GM20431 (cell line): ENCODE results near the gene RANBP17.
"Not testable (repeated sequence)": the region's sequence is repeated elsewhere in the genome, so short reads cannot be mapped to it uniquely, and the experiment has no call there.

ENCODE experiments used
- in situ Hi-C: fragments of 300-500 bp; cut with MseI, MboI; formaldehyde crosslinking; loops from one replicate; pipeline ENCODE4 v1.15.0; 2020; ENCODE audit warnings: low sequenced_read_pairs; ENCODE audit not compliant: unreplicated experiment

Gene RANBP17

DNA sequence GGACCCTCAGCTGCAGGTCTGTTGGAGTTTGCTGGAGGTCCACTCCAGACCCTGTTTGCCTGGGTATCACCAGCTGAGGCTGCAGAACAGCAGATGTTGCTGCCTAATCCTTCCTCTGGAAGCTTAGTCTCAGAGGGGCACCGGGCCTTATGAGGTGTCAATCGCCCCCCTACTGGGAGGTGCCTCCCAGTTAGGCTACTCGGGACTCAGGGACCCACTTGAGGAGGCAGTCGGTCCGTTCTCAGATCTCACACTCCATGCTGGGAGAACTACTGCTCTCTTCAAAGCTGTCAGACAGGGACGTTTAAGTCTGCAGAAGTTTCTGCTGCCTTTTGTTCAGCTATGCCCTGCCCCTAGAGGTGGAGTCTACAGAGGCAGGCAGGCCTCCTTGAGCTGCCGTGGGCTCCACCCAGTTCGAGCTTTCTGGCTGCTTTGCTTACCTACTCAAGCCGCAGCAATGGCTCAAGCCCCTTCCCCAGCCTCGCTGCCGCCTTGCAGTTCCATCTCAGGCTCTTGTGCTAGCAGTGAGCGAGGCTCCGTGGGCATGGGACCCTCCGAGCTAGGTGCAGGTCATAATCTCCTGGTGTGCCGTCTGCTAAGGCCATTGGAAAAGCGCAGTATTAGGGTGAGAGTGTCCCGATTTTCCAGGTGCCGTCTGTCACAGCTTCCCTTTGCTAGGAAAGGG lies 73.9 kb downstream of the RANBP17 start:
- in situ Hi-C loops = not testable (repeated sequence)

GRCh38 chr5:170937072-170937471 lies 75.3 kb downstream of the RANBP17 start:
- in situ Hi-C loops = no loop called here

GRCh38 chr5:170937914-170938313 lies 76.1 kb downstream of the RANBP17 start:
- in situ Hi-C loops = no loop called here

DNA sequence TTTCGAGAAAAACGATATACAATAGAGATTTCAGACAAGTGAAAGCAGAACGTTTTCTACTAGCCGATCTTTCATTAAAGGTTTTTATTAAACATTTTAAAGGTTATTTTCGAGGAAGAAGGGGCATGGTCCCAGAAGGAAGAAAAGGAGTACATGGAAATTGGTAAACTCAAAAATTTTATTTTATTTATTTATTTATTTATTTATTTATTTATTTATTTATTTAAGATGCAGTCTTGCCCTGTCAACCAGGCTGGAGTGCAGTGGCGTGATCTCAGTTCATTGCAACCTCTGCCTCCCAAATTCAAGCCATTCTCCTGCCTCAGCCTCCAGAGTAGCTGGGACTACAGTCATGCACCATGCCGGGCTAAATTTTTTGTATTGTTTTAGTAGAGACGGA lies 77.4 kb downstream of the RANBP17 start:
- in situ Hi-C loops = no loop called here

- in situ Hi-C loops = no loop called here
These were observed 80.0 kb downstream of the RANBP17 start for GRCh38 chr5:170941788-170942187.

GRCh38 chr5:170945275-170945674 lies 83.5 kb downstream of the RANBP17 start:
- in situ Hi-C loops = no loop called here

GRCh38 chr5:170960567-170960966 lies 98.7 kb downstream of the RANBP17 start:
- in situ Hi-C loops = no loop called here

DNA sequence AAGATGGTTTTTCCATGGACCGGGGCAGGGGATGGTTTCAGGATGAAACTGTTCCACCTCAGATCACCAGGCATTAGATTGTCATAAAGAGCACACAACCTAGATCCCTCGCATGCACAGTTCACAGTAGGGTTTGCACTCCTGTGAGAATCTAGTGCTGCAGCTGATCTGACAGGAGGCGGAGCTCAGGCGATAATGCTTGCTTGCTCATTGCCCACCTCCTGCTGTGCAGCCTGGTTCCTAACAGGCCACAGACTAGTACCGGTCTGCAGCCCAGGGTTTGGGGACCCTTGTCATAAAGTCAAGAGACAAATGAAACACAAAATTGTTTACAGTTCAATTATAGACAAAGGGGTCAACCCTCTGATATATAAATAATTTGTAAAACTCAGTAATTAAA lies 101.7 kb downstream of the RANBP17 start:
- in situ Hi-C loops = no loop called here

- in situ Hi-C loops = no loop called here
These were observed 112.6 kb downstream of the RANBP17 start for GRCh38 chr5:170974461-170974860.

DNA sequence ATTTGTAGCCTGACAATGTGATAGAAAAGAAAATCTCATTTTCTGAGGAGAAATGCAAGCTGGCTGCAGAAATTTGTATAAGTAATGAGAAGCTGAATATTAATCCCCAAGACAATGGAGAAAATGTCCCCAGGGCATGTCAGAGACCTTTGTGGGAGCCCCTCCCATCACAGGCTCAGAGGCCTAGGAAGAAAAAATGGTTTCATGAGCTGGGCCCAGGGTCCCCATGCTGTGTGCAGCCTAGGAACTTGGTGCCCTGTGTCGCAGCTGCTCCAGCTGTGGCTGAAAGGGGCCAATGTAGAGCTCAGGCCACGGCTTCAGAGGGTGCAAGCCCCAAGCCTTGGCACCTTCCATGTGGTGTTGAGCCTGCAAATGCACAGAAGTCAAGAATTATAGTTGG lies 118.4 kb downstream of the RANBP17 start:
- in situ Hi-C loops = not testable (repeated sequence)

DNA sequence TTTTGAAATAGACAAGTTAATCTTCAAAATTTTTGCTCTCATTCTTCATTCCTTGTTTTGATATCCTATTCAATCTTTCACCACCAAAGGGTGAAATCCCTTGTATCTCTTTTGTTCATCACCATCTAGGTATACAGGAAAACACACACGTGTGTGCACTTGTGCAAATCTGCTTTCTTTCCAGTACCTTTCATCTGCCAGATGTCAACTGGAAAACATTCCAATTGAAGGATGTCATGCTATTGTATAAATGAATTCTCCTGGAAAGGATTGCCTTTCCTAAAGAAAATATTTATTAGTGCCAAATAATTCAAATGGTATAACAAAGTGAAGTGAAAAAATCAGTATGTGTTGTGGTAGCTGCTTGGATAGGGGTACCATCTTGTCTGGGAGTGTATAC lies 123.7 kb downstream of the RANBP17 start:
- in situ Hi-C loops = no loop called here

DNA sequence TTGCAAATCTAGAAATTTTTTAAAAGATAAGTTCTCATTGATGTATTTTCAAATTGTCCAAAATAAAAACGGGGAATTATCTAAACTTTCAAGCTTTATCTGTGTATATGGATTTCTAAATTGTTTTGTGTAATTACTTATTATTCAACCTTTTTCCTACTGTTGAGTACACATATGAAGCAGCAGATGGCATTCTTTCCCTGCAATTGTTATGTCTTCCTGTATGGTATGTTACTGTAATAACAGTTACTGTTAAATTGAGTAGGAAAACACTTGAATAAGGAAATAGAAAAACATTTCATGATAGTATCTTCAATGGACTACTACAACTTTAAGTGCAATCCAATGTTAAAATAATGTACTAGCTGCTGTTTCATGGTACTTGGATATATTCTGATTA lies 124.8 kb downstream of the RANBP17 start:
- in situ Hi-C loops = no loop called here

- in situ Hi-C loops = no loop called here
These were observed 131.7 kb downstream of the RANBP17 start for GRCh38 chr5:170993476-170993875.

- in situ Hi-C loops = no loop called here
These were observed 148.3 kb downstream of the RANBP17 start for GRCh38 chr5:171010086-171010485.

- in situ Hi-C loops = no loop called here
These were observed 149.0 kb downstream of the RANBP17 start for GRCh38 chr5:171010816-171011215.

DNA sequence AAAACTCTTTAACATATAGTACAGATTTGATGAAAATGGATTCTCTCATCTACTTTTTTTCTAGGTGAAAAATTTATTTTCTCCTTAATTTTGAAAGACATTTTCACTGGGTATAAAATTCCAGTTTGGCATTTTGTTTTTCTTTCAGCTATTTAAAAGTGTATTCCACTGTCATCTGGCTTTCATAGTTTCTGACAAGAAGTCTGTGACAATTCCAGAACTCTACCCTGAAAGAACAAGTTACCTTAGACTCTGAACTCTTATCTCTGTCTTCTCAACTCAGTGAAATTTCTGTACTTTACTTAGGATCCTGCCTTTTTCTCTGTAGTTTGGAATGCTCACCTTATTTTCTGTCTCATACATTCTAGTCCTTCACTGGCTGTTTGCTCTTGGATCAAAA lies 161.7 kb downstream of the RANBP17 start:
- in situ Hi-C loops = no loop called here

- in situ Hi-C loops = no loop called here
These were observed 162.3 kb downstream of the RANBP17 start for GRCh38 chr5:171024084-171024483.

- in situ Hi-C loops = no loop called here
These were observed 167.6 kb downstream of the RANBP17 start for GRCh38 chr5:171029401-171029800.

- in situ Hi-C loops = no loop called here
These were observed 170.2 kb downstream of the RANBP17 start for GRCh38 chr5:171031977-171032376.

- in situ Hi-C loops = no loop called here
These were observed 170.7 kb downstream of the RANBP17 start for GRCh38 chr5:171032435-171032973.

GRCh38 chr5:171041893-171042292 lies 180.1 kb downstream of the RANBP17 start:
- in situ Hi-C loops = not testable (repeated sequence)

GRCh38 chr5:171050916-171051315 lies 189.1 kb downstream of the RANBP17 start:
- in situ Hi-C loops = no loop called here
